ENCODE measurements around the gene CRTAC1. TPM values are rescaled to one million over a fixed set of nuclear protein-coding genes. Genes with fewer than 3 reads are reported as not detected.

Gene CRTAC1
- polyA plus RNA-seq, 1 donor, result 0.63 TPM

DNA sequence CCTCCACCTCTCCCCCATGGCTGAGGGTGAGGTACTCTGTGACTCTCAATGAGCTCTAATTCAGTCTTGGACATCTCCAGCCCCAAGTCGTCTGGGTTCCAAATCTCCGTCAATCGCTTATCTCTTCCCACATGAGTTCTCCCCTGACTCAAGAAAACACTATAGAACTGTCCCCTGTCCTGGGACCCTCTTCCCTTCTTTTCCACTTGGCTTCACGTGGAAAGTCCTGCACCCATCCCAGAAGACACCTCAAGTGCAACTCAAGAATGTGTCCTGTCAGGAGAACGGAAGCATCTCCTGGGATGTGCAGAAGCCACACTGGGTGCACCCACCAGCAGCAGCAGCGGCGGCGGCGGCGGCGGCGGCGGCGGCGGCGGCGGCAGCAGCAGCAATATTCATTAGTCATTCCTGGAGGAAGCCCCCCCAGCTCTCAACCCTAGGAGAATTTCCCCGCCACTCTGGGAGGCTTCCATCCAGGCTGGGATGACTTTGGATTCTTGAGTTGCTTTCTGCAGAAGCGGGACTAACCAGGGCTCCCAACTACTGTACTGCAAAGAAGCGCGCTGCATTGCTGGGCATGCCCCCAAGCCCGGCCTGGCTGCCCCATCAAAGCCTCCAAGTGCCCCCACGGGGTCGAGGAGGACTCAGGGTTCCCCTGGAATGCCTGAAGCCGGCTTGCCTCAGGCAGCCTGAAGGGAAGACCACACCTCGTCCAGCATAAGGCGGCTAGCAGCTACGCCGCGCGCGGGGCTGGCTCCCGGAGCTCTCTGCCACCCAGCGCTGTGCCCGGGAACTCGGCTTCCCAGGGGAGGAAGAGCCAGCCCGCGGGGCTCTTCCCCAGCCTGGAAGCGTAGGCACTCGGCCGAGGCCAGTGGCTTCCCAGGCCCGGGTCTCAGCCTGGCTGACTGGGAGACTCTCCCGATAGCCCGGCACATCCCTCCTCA, 1.0 kb downstream of the CRTAC1 start:
- DNase-seq (ENCODE audit: low read depth), result no peak

DNA sequence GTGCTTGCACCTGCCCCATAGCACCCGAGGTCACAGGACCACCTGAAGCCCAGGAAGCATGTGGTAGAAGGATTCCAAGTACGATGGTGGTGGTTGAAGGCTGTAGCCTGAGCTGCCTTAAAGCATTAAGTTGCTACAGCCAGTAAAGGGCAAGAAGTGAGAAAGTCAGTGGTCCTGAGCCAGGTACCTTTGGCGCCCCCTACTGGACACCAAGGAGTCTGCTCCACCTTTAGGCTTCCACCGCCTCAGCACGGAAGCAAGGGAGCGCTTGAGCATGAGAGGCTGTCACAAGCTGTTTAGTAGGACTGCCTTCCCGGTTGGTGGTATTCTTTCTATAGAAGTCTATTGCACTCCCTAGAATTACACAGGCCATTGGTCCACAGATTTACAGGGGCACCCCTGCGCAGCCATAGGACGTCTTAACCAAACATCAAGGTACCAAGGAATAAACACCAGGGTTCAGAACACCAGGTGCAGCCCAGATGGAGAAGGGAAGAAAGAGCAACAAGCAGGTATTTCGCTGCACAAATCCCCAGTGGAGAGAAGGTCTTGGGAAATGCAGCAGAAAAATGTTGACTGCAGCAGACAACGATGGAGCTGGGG, 2.2 kb downstream of the CRTAC1 start:
- no peak for DNase-seq (ENCODE audit: low read depth)

DNA sequence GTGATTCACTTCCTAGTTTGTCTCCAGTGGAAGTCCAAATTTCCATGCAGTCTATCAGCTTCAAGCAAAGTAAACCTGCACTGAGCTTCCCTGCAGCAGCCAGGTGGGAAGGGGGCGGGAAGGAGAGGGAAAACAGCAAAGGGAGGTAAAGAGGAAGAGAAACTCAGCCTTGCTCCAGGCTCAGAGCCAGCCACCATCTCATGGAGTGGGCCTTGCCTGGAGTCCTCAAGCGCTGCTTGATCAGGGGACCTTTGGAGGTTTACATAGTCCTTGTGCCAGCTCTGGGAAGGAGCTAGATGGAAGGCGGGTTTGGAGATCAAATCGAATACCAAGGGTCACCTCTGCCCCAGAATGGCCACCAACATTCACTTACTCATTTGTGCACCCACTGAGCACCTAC, 7.4 kb downstream of the CRTAC1 start:
- no peak for DNase-seq (ENCODE audit: low read depth)

DNA sequence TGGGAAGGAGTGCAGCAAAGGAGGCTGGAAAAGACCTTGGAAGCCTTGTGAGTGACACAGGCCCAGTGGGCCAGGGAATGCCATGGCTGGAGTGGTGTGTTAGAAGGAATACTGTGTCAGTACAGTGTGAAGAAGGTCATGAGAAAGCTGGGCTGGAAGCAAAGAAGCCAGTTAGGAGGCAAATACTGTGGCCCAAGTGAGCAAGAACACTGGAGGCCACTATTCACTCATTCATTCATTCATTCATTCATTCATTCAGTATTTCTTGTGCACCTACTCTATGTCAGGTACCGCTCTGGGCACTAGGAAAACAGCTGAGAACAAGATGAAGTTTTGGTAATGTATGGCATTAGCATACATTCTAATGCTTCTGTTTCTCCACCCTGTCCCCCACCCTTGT, 9.6 kb downstream of the CRTAC1 start:
- DNase-seq (ENCODE audit: low read depth), result no peak

DNA sequence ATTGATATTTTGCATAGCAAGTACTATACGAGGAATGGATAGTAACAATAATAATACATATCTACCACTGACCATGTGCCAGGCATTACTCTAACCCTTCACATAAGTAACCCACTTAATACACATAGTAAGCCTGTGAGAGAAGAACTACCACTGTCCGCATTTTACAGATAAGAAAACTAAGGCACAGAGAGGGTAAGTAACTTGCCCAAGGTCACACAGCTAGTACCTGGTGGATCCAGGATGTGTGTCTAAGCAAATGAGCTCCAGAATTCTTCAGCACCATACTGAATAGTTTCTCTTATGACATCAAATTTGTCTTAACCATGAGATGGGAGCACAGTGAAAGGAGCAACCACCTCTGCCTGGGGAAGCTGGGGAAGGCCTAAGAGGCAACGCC, 10.2 kb downstream of the CRTAC1 start:
- DNase-seq (ENCODE audit: low read depth), result no peak

DNA sequence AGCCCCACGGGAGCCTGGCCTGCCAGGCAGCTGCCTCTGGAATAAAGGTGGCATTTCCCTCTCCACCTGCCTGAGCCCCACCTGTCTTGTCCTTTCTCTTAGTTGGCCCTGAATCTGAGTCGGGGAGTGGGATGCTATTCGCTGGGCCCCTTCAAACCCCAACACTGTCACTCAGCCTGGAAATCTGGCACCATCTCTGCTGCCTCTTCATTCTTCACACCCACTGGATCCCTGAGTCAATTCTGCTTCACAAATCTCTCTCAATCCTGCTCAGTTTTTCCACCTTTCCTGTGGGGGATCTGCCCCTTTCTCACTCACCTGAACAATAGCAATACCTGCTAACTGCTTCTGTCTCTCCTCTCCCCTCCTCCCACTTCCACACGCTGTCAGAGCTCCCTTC, 10.6 kb downstream of the CRTAC1 start:
- DNase-seq (ENCODE audit: low read depth), result no peak

DNA sequence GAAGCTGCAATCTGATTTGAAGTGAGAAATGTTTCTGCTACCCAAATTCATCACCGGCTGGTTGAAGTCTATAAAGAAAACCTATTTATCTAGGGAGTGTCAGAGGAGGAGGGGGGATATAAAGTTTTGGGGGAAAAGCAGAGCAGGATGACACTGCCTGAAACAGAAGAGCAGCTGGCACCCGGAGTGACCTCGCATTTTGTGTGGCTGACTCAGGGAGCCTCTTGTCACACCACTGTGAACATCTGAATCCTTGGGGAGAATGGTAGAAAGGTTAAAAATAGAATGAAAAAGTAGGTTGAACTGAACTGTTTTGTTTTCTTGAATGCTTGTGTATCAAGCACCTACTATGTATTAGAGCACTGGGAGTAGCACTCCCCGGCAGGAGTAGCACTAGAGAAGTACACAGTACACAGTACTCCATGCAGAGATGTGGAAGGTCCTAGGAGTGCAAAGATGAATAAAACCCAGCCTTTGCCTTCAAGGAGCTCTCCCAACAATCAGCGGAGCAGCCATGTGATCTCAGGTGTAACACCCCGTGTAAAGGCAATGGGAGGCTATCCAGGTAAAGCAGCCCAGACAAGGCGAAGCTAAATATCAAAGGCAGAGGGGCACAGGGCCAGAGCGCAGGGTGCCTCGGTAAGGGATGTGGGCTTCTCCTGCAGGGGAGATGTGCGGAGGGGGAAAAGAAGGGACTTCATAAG, 13.5 kb downstream of the CRTAC1 start:
- no peak for DNase-seq (ENCODE audit: low read depth)

DNA sequence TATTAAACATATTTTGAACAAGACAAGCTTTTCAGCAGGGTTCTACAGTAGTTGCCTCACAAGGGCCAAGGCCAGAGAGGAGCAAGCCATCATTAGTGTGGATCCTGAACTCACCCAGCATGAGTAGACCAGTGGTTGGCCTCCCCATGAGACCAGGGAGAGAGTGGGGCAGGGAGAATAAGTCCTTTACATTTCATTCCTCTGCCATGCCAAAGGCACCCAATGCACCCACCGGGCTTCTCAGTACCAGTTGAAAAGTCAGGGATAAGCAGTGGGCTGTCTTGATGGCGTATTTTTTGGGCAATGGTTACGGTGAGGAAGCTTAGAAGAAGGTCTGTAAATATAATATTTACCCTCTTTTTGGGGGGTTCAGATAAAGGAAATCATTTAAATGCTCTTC, 16.6 kb downstream of the CRTAC1 start:
- no peak for DNase-seq (ENCODE audit: low read depth)

DNA sequence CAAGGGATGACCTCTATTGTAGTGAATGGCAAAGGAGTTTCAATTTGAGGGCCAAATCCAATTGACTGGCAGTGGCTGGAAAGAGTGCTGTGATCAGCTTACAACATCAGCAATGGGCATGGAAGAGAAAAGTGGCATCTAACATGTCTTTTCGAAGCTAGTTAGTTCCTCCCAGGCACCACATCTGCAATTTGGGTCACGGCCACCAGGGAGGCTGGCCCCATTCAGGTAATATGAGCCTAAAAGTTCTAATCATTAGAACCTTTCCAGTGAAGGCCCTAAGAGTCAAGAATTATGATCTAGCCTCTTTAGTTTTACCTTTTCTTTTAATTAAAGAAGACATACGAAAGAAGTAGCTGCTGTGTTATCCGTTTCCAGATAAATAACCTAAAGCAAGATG, 17.3 kb downstream of the CRTAC1 start:
- DNase-seq (ENCODE audit: low read depth), result no peak

DNA sequence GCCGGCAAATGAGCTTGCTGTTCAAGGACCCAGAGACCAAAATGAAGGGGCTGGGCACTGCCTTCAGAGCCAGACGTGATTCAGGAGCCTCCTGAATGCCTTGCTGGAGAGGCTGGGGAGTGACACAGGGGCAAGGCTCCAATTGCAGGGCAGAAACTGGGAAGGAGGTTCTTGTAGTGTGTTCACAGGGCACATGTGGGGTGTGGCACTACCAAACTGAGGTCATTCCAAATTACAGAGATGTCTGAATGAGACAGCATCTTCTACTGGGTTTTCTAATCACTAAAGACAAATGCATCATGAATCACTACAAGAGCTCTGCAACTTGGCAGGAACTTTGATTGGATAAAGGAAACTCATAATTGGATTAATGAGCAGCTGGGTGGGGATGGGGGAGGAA, 17.8 kb downstream of the CRTAC1 start:
- DNase-seq (ENCODE audit: low read depth), result no peak

DNA sequence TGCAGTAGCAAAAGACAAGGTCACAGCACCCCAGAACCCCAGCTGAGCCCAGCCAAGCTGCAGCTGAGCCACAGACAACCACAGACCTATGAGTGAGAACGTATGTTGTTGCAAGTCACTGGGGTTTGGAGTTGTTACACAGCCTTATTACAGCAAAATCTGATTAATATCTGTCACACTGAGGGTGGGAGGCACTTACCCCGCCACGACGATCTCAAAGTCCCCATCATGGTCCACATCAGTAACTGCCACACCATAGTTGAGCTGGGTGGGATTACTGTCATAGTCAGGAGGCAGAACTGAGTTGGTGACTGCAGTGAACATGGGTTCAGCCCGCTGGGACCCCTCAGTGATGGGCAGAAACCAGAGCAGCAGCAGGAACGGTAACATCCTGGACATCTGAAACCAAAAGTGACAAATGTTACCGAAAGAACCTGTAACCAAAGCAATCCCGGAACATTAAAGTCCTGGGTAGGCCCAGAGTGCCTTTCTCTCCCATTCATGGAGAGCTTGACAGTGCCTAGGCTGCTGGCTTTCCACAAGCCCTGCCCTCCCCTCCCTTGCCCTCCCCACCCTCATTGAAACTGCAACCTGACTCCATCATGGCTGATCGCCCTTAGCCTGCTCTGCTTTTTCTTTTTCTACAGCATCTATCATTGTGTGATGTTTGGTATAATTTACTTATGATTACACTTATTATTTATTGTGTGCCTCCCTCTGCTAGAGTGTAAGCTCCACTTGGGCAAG, 19.3 kb downstream of the CRTAC1 start:
- DNase-seq (ENCODE audit: low read depth), result no peak

DNA sequence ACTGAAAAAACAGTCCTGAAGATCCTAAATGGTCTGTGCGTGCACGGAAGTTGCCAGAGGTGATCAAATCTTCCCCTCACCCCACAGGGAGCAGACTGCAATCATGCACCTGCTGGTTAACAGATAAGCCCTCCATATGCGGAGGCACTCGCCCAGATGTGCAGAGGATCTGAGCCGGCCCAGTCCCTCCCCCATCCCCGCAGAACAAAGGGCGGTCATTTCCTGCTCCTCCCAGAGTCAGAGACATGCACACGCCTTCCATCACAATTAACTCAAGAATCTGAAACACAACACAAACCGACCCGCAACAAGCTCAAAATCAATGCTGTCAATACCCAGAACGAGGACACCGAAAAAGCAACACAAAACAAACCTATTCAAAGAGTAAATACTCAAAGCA, 24.2 kb downstream of the CRTAC1 start:
- no peak for DNase-seq (ENCODE audit: low read depth)

DNA sequence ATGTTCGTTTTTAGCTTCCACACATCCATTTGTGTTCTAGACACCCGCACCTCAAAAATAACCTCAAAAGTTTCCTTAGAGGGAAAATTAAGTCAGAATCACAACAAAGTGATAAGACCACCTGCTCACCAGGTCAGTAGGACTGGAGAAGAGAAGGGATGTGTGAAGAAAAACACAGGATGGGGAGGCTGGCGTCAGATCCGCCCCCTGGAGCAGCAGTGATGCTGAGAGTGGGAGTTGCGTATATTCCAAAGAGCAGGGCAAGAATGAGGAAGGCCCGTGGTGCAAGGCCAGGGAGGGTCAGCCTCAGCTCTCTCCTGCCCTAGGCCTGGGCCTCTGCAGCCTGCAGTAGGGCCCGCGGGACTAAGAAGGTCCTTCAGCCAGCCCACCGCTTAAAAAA, 28.7 kb downstream of the CRTAC1 start:
- DNase-seq (ENCODE audit: low read depth), result no peak

DNA sequence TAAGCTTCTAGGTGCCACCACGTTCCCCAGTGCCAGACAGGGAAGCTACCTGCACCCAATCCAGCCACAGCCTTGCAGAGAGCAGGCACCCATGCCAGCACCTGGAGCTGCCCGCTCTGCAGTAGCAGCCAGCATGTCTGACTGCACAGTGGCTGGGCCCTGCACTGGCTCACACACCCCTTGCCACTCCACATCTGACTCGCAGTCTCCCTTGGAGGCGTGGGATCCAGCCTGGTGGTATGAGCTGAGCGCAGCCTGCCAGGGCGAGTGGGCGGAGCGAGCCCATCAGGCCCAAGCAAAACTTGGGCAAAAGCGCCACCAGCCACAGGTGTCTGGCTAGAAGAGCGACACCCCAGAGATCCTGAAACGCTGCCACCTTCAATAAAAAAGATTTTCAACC, 30.1 kb downstream of the CRTAC1 start:
- no peak for DNase-seq (ENCODE audit: low read depth)

DNA sequence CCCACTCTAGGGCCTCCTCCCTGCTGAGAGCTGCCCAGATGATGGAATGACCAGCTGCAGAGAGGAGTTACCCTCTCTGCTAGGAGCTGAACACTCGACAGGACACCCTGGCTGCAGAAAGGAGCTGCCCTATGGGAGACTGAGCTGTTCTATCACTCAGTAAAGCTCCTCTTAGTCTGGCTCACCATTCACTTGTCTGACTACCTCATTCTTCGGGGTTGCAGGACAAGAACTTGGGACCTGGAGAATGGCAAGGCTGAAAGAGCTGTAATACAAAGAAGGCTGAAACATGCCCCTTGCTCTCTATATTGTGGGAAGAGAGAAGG, 30.5 kb downstream of the CRTAC1 start:
- DNase-seq (ENCODE audit: low read depth), result no peak

DNA sequence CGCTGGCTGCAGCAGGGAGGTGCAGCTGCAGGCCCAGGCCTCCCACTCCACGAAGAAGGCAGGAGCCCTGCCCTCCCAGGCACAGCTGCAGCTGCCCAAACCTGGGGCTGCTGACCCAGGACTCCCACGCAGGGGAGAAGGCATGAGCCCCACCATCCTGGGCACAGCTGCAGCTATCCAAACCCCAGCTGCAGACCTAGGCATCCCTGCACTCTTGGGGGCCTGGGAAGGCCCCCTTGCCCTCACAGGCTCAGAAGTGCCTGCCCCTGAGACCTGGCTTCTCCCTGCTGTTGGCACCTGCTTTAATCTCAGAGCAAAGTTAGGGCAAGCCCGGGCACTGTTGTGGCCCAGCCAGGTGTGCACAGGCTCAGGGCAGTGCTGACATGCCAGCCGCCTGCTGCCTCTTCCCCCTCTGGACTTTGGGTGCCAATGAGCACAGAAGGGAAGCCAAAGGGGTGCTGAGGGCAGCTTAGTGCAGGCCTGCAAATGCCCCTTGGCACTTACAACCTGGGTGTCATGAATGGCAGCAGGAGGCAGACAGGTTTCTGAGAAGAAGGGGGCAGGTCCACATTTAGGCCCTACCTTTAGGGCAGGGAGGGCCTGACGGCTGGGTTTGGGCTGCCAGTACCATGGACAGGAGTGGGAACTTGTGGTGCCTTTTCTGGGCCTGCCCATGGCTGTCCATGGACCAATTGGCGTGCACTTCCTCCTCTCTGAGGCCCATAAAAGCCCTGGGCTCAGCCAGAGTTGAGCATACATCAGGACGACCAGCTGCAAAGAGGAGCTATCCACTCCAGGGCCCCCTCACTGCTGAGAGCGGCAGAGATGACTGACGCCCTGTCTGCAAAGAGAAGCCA, 31.1 kb downstream of the CRTAC1 start:
- no peak for DNase-seq (ENCODE audit: low read depth)

DNA sequence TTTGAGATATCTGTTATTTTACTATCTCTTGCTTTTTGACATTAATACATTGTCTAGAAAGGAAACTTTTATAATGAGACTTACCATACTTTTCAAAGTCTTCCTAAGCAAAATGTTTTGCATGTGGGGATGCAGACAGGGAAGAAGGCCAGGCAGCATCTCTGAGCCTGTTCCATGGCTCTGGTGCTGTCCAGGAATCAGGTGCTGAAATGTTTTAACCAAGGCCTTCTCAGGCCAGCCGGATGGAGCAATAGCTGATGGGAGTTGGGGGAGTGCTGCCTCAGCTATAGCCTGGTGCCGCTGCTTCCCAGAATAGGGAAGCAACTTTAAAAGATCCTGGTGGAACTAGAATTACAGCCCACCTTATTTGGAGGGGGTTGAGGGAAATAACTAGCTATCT, 38.5 kb downstream of the CRTAC1 start:
- peak; percentile 4 for DNase-seq (ENCODE audit: low read depth)

DNA sequence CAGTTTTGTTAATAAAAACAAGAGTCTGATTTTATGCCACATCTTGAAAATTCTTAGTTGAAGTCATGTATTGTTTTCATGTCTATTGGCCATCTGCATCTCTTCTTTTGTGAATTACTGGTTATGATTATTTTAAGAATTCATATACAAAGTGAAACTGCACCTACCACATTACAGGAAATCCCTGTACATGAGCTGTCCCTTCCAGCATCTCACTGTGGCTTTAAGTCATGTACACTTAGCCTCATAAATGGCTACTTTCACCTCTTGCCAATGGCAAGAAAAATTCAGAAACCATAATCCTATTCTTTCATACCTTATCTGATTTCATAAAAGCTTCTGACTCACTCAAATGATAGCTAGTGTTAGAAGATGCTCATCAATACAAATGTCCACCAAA, 48.6 kb downstream of the CRTAC1 start:
- no peak for DNase-seq (ENCODE audit: low read depth)

DNA sequence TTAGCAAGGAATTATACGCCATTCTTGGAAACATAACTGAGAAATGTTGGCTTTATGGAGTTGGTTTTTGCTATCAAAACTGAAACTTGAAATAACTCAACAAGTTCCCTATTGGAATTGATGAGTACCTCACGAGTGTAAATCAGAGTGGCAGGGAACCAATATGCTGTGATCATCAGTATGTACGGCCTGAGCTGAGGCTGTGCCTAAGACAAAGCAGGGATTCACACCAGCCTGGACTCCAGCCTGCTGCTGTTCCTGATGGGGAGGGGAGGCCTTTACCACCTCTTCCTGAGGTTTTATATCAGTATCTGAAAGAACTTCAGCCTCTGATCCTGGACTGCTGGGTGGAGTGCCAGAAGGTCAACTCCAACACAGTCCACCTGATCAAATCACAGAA, 52.7 kb downstream of the CRTAC1 start:
- DNase-seq (ENCODE audit: low read depth), result no peak

DNA sequence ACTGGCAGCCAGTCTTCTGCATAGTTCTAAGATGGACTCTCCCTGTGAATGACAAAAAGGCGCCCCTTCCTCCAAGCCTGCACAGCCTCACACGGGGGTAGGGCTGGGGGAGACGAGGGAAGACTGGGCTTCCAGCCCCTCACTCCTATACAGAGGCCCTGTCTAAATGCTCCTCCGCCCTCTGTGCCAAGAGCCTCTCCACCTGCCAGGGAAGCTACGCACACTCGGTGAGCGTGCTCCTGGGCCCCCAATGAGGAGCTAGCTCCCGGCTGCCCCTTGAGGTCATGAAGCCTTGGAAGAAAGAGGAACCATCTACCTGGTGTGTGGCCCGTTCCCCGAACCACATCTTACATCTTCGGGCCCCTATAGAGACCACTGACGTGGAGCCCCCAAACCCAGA, 54.8 kb downstream of the CRTAC1 start:
- DNase-seq (ENCODE audit: low read depth), result no peak
